ENCODE data around the gene GULP1. TPM values are rescaled to one million over a fixed set of nuclear protein-coding genes. Genes with fewer than 3 reads are reported as not detected.

The GULP1 gene
- total RNA-seq, 4 donors from 2014 or later = 6.4 to 44.1 (median 25.4) TPM

DNA sequence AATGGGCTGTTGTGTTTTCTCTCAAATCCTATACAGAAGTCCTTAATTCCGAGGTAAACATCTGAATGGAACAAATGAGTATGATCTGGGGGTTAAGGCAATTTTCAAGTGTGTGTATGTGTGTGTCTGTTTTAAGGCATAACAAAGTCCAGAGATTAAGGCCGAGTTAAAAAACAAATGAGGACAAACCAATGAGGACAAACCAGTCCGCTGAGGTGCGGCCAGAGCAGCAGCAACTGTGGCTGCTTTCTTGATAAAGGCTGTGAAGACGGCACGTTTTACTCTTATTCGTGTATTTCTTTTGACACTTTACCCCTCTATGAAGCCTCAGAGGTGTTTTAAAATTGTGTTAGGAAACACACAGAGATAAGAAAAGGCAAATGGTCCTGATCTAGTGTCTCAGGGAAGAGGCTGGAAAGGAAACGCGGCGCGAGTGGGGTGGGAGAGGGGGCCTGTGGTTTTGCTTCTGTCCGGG is 495 bp upstream of the GULP1 start:
- Histone ChIP-seq H3K27me3 (no peaks in the 10 kb centered on the region), H3K4me1 (peaks cover 5 to 27% (median 15%) of the 10 kb centered on the region in 4 donors), H3K36me3 (no peaks in the 10 kb centered on the region), H3K27ac (peak overlapping the region; percentile 84 to 96 (median 88)), H3K4me3 (peak overlapping the region; percentile 47 to 75 (median 66)), H3K9me3 (no peaks in the 10 kb centered on the region)
- WGBS, 2 donors (ENCODE audit: low coverage in 1 of 2) = 3 to 7% methylated on average over 11 to 12 of the region's 12 CpGs
- intact Hi-C loops (cut with DNase I; ENCODE audit: low total_unique reads) = loop anchor here (5.0 kb wide), 1 partner anchor 216 kb away; no protein-coding TSS in a partner anchor
- TF ChIP-seq POLR2A (IDR thresholded peaks at IDR 0.05) = no peak
- TF ChIP-seq, protein P1, sequence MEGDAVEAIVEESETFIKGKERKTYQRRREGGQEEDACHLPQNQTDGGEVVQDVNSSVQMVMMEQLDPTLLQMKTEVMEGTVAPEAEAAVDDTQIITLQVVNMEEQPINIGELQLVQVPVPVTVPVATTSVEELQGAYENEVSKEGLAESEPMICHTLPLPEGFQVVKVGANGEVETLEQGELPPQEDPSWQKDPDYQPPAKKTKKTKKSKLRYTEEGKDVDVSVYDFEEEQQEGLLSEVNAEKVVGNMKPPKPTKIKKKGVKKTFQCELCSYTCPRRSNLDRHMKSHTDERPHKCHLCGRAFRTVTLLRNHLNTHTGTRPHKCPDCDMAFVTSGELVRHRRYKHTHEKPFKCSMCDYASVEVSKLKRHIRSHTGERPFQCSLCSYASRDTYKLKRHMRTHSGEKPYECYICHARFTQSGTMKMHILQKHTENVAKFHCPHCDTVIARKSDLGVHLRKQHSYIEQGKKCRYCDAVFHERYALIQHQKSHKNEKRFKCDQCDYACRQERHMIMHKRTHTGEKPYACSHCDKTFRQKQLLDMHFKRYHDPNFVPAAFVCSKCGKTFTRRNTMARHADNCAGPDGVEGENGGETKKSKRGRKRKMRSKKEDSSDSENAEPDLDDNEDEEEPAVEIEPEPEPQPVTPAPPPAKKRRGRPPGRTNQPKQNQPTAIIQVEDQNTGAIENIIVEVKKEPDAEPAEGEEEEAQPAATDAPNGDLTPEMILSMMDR (IDR thresholded peaks at IDR 0.05) = no peak
- peak; percentile 15 for DNase-seq
- in situ Hi-C loops (cut with MboI; ENCODE audit: low pct_ligation_motif_present in 1 of 4, low pct_unique_long_range_greater_than_20kb in 1 of 4, low sequenced_read_pairs in 3 of 4) = no loop called here

DNA sequence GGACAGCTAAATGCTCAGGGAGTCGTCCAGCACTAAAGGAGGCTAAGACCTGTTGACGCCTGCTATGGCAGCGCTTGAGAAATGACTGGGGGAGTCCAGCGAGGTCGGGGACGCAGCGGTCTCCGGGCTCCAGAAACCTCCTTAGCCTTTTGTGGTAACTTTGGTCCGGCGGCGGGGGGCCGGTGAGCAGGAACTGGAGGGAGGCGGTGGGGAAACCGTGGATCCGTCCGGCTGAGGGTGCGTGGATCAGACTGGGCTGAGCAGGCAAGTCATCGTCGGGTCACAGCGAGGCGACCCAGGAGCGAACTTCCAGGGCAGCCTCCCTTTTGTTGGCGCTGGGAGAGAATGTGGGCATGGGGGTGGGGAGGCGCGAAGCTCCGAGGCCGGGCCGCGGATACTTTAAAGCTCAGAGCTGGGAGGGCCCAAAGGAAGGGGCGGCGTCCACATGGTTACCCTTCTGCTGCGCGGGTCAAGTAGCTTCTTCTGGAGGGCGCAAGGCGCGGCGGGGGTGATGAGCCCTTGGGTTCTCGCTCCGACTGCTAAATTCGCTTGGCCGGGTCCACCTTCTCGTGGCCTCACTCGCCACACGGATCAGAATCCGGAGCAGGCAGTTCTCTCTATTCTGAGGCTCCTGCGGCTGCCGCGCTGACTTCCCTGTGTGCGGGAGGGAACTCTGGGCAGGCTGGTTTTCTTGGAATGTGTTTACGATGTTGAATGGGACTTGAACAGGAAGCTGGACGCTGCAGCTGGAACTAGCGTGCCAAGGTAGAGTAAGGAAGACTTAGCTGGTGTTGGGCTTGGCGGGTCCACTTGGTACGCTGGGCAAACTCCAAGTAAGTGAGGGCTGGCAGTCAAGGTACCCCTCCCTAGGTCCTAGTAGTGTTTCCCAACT is 920 bp downstream of the GULP1 start:
- in situ Hi-C loops (cut with MboI; ENCODE audit: low pct_ligation_motif_present in 1 of 4, low pct_unique_long_range_greater_than_20kb in 1 of 4, low sequenced_read_pairs in 3 of 4) = no loop called here
- DNase-seq = peak; percentile 81
- no peaks in the 10 kb centered on the region for H3K36me3 ChIP-seq
- peak overlapping the region; percentile 47 to 75 (median 66) for H3K4me3 ChIP-seq
- no peaks in the 10 kb centered on the region for H3K9me3 ChIP-seq
- peaks cover 5 to 27% (median 16%) of the 10 kb centered on the region in 4 donors for H3K4me1 ChIP-seq
- intact Hi-C loops (cut with DNase I; ENCODE audit: low total_unique reads) = loop anchor here (5.0 kb wide), 1 partner anchor 215 kb away; no protein-coding TSS in a partner anchor
- H3K27ac ChIP-seq = peak overlapping the region; percentile 84 to 96 (median 88)
- no peaks in the 10 kb centered on the region for H3K27me3 ChIP-seq
- WGBS, 2 donors (ENCODE audit: low coverage in 1 of 2) = 11% methylated on average over 53 of the region's 54 CpGs; no CpG with 5 or more reads in 1 of the 2 donors
- no peak for TF ChIP-seq EP300 (IDR thresholded peaks at IDR 0.05; ENCODE audit: low read depth)
- TF ChIP-seq POLR2AphosphoS5 (IDR thresholded peaks at IDR 0.05) = peak; percentile 31 to 84 (median 76)
- TF ChIP-seq, protein P1 (IDR thresholded peaks at IDR 0.05) = no peak
- TF ChIP-seq POLR2A (IDR thresholded peaks at IDR 0.05) = peak; percentile 85

DNA sequence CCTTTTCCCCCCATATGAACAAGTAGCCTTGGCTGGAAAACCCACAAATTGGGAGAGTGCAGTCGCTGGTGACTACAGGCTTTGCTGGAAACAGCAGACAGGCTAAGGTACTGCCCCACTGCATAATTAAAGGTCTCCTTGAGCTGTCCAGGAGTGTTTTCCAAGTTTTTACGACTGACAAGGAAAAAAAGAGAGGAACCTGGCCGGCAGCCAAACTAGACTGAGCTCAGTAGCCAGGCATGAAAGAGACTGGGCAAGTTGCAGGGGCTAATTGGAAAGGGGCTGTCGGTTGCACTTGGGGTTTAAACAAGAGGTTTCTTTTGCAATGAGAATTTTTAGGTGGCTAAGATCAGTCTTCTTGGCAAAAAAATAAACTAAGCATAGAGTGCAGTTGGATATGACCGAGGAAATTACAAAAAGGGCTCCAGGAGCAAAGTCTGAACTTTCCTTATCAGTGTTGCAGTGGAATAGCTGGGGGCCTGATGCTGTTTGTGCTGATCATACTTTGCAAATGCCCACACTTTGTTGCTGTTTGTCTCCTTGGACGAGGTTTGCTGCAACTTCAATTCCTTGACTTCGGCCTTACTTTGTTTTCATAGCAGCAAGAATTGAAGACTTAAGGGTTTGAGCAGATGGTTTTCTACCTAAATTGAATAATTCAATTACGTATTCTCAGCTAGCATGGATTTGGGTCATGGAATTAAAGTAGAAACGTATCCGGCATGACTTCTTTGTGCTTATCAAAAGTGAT is 2.1 kb downstream of the GULP1 start:
- Histone ChIP-seq H3K9me3 (peaks cover 0 to under 1% of the 10 kb centered on the region in 2 donors), H3K27ac (peak overlapping the region; percentile 84 to 96 (median 88)), H3K27me3 (no peaks in the 10 kb centered on the region), H3K4me3 (peak overlapping the region; percentile 47 to 75 (median 66)), H3K4me1 (peaks cover 5 to 27% (median 17%) of the 10 kb centered on the region in 4 donors), H3K36me3 (no peaks in the 10 kb centered on the region)
- TF ChIP-seq, protein P1 (IDR thresholded peaks at IDR 0.05) = no peak
- peak in 1 of 3 donors; percentile 29 for TF ChIP-seq POLR2AphosphoS5 (IDR thresholded peaks at IDR 0.05)
- no peak for TF ChIP-seq POLR2A (IDR thresholded peaks at IDR 0.05)
- intact Hi-C loops (cut with DNase I; ENCODE audit: low total_unique reads) (loop anchor here (5.0 kb wide), 1 partner anchor 214 kb away; no protein-coding TSS in a partner anchor), in situ Hi-C loops (cut with MboI; ENCODE audit: low pct_ligation_motif_present in 1 of 4, low pct_unique_long_range_greater_than_20kb in 1 of 4, low sequenced_read_pairs in 3 of 4) (no loop called here)
- 17 to 21% methylated on average over 5 to 10 of the region's 10 CpGs for WGBS, 2 donors (ENCODE audit: low coverage in 1 of 2)
- peak; percentile 79 for DNase-seq
